NCI-H128 (cell line): Measurements from ENCODE around the gene RNF44.
A peak's percentile ranks its signal among the peaks of the same experiment; 100 is the strongest.

Experiments
- DNase-seq: peaks from one replicate; lab custom pipeline; 2025; ENCODE audit not compliant: unreplicated experiment; lab: John Stamatoyannopoulos, UW

Gene RNF44

DNA sequence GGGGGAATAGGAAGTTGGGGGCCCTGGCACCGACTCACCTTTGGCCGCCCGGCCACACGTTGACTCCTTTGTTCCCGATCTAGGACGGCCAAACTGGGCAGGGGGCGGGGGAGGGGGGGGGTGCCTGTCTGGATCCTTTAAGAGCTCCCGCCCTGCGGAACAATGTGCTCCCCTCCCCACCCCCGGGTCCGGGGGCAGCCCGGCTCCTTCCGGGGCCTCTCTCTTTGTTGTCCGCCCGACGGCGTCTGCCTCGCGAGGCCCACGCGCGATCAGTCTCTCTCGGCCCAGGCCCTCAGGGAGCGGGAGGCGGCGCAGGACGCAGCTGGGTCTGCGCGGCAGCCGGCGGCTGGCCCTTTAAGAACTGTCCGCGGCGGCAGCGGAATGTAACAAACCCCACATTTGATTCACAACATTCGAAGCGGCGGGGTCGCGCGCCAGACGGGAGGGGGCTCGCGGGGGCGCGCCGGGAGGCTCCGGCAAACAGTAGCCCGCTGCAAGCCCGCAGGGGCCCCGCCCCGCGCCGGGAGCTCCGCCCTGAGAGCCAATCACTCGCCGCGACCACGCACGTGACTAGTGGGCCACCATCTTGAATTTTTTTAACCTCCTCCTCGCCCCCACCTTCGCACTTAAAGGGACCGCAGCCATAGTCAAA is at the start of gene RNF44:
Gene RNF44, minus strand, starts transcription at position 501 of the 652 bp plus-strand sequence. CDS start 4,930 bp downstream, outside the sequence.
- DNase-seq = peak; percentile 87

DNA sequence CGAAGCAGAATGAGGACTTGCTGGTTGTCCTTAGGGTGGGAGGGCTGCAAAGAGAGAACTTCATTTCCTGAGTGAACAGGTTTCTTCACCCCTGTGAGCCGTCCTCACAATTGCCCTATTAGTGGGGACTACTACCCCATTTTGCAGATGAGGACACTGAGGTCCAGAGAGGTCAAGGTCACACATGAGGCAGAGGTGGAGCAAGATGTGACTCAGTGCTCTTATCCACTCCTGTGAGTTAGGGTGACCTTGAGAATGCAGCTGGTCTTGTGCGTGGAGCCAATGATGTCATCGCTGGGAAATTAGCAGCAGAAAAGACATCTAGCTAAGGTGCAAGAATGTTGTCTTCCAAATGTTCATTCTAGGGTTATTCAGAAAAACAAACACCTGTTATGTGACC is 45.9 kb upstream of the RNF44 start:
- no peak for DNase-seq

DNA sequence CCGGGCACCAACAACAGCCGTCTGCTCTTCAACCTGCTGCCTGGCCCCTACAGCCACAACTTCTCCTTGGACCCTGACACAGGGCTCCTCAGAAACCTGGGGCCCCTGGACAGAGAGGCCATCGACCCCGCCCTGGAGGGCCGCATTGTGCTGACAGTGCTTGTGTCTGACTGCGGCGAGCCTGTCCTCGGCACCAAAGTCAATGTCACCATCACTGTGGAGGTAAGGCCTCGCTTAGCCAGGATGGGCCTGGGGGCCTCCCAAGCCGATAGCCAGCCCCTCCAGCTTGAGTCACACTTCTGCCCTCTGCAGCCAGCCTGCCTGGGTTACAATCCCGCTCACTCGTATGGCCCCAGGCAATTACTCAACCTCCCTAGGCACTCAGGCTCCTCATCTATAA is 44.2 kb upstream of the RNF44 start:
- DNase-seq = no peak

DNA sequence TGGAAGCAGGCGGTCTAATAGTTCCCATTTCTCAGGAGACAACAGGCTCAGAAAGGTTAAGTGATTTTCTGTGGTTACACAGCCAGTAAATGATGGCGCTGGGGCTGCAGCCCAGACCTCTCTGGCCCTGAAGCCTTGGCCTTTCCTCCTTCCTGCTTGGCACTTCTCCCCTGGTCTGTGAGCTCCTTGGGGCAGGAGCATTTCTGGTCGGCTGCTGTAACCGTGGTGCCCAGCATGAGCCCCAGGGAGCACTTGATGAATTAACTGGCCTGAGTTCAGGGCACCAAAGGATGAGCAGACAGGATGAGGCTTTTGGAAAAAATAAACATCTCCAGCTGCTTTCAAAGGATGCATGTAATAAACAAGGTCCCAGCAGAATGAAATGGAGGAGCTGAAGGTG is 42.1 kb upstream of the RNF44 start:
- no peak for DNase-seq

DNA sequence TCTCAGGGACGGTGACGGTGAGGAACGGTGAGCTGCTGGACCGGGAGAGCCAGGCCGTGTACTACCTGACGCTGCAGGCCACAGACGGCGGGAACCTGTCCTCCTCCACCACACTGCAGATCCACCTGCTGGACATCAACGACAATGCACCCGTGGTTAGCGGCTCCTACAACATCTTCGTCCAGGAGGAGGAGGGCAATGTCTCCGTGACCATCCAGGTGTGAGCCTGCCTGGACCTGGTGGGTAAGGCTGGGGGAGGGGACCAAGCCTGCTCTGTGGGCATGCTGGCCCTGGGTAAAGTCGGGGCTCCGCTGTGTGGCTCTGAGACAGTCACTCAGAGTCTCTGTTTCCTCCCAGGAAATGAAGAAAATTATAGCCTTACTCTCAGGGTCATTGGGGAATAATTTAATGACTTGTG is 41.2 kb upstream of the RNF44 start:
- DNase-seq = no peak

DNA sequence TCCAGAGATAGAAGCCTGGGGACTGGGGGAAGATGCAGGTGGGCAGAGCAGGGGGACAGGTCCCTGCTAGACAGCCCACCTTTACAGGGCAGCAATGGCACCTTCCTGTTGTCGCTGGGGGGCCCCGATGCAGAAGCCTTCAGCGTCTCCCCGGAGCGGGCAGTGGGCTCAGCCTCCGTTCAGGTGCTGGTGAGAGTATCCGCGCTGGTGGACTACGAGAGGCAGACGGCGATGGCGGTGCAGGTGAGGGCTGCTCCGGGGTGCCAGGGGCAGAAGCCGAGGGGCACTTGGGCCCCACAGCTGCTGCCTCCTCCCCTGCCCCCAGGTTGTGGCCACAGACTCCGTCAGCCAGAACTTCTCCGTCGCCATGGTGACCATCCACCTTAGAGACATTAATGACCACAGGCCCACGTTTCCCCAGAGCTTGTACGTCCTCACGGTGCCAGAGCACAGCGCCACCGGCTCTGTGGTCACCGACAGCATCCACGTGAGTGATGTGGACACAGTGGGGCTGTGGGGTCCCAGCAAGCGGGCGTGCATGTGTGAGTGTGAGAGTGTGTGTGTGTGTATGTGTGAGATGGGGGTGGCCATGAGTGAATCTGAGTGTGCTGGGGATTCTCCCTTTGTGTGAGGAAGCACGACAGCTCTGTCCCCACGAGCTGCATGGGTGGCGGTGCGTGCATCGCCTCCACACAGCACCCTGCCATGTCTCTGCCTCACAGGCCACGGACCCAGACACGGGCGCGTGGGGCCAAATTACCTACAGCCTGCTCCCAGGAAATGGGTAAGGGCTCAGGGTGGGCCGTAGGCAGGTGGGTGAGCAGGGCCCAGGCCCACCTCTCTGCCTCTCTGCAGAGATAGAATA is 40.3 kb upstream of the RNF44 start:
- no peak for DNase-seq

DNA sequence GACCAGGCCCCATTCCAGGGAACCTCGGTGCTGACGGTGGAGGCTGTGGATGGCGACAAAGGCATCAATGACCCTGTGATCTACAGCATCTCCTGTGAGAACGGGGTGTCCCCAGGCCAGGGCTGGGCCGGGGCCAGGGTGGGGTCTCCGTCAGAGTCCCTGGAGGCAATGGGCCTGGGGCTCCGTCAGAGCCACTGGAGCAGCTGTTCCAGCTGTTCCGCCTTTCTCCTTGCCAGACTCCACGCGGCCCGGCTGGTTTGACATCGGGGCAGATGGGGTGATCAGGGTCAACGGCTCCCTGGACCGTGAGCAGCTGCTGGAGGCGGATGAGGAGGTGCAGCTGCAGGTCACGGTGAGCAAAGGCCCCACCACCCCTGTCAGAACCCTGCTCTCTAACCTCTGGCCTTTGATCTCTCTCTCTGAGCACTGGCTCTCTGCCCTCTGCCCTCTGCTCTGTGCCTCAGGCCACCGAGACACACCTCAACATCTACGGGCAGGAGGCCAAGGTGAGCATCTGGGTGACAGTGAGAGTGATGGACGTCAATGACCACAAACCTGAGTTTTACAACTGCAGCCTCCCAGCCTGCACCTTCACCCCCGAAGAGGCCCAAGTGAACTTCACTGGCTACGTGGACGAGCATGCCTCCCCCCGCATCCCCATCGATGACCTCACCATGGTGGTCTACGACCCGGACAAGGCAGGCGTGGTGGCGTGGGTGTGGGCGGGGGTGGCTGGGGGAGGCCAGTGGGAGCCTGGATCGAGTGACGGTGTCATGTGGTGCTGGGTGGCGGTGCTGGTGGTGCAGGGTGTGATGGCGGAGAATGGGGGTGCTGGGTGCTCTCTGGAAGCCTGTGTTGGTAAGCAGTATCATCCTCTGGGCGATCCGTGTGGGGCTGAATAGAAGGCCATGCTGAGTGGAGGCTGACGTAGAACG is 38.6 kb upstream of the RNF44 start:
- DNase-seq = no peak

DNA sequence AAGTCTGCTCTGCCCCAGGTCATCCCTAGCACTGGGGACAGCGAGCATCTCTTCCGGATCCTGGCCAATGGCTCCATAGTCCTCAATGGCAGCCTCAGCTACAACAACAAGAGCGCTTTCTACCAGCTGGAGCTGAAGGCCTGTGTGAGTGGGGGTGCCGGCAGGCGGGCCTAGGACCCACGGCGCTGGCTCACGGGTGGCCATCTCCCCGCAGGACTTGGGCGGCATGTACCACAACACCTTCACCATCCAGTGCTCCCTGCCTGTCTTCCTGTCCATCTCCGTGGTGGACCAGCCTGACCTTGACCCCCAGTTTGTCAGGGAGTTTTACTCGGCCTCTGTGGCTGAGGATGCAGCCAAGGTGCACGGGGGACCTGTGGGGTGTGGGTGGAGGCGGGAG is 37.9 kb upstream of the RNF44 start:
- DNase-seq = no peak

DNA sequence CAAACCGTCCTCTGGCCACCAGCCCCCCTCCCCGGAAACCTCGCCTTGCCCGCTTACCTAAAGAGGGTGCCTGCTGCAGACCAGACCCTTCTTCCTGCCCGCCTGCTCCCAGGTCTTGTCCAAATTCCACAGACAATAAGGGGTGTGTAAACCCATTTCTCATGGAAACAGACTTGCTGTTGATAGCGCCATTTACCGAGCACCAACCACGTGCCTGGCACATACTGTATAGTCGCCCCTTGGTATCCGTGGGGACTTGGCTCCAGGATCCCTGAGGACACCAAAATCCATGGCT is 37.0 kb upstream of the RNF44 start:
- DNase-seq = no peak

DNA sequence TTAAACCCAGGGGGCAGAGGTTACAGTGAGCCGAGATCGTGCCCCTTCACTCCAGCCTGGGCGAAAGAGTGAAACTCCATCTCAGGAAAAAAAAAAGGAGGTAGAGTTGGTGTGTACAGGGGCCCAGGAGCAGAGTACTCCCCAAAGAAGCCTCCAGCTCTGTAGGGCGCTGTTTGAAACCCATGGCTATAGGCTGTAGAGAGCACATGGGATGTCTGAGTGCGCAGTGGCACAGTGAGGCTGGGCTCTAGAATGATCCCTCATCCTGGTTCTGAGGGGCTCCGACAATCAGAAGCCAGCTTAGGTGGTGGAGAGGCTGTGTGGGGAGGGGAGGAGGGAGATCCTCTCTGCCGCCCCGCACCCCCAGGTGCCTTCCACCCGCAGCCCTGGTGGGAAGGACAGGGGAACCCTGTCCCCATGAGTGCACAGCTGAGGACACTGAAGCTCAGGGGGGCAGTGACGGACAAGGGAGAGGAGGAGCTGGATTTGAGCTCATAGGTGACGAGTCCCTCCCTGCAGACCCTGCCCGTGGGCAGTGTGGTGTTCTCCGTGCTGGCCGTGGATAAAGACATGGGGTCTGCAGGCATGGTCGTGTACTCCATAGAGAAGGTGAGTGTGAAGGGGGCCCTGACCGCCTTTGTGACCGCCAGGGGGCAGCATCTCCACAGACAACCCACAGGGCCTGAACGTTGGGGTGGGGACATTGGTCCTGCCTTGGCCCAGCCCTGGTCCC is 36.5 kb upstream of the RNF44 start:
- peak; percentile 0 for DNase-seq

DNA sequence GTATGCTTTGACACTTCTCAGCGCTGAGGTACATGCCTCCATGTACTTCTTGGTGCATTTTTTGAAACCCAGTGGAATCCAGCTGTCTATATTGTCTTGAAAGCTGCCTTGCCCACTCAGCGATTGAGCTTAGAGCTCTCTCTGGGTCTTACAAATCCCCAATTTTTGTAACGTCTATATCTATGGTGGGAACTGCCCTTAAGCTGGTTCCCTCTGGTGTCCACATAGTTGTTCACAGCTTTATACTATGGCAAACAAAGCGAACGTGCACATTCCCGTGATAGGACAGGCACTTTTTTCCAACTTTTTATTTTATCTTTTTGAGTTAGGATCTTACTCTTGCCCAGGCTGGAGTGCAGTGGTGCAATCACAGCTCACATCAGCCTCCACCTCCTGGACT is 32.8 kb upstream of the RNF44 start:
- DNase-seq = no peak

DNA sequence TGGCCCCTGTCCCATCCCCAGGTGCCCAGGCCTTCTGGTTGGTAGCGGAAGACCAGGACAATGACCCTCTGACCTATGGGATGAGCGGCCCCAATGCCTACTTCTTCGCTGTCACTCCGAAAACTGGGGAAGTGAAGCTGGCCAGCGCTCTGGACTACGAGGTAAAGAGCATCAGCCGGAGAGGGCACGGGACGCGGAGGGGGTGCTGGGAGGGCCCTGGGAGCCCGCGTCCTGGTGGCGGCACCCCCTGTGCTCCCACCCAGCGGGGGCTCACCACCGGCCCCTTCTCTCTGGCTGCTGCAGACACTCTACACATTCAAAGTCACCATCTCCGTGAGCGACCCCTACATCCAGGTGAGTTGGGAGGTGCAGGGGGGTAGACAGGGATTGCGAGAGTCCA is 31.5 kb upstream of the RNF44 start:
- DNase-seq = no peak

DNA sequence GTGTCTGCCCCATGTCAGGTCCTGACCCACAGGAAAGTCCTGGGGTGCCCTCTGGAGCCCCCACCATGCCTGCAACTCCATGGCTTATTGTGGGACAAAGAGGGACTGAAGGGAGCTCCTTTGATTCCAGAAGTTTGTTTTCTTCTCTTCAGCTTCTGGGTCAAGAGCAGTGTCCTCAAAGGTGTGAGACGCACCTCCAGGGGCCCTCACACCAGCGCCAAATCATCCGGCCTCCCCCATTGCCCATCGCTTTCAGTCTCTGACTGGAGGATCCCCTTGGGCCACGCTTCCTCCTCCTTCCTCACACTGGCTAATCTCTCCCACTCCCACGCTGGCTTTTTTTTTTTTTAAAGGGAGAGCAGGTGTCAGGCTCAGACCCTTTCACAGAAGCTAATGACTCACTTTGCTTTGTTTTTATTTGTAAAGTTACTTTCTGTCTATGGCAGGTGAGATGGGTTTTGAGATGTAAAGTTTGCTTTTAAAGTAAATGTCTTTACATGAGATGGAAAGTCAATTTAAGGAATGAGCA is 28.6 kb upstream of the RNF44 start:
- DNase-seq = no peak

DNA sequence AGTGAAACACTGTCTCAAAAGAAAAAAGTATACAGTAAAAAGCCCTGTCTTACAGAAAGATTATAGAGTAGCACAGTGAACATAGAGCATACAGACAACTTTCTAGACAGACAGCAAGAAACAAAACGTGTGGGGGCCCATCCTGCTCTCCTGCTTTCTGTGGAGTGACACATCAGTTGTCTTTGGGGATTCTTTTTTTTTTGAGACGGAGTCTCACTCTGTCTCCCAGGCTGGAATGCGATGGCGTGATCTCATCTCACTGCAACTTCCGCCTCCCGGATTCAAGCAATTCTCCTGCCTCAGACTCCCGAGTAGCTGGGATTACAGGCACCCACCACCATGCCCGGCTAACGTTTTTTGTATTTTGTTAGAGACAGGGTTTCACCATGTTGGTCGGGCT is 26.8 kb upstream of the RNF44 start:
- no peak for DNase-seq

DNA sequence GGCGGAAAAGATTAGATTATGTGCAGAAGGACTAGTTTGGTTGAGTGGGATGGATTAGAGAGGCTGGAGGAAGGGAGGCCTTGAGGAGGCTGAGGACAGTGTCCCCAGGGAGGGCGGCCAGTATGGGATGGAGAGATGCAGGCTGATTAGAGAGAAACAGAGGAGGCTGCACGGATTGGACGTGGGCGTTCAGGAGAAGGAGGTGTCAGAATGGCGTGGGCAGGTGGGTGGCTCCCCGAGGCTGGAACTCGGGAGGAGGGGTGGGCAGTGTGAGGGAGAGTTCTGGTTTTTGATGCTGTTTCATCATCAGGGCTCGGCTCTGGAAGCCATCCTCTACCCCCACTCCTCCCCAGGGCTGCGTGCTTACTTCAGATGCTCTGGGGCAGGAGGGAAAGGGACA is 25.0 kb upstream of the RNF44 start:
- DNase-seq = no peak

DNA sequence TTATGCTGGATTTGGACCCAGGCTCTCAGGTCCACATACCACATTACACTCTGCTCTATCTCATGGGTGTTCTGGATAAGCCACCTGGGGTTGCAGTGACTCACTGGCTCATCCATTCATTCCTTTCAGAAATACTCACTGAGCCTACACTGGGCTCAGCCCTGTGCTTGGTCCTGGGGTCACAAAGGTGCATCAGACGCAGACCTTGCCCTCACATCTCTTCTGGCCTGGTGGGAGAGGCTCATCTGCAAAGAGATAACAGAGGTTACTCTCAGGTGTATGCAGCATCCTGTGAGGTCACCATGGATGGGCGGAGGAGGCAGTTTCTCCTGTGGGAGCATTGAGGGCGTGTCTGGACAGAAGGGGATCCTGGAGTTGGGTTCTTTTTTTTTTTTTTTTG is 24.1 kb upstream of the RNF44 start:
- no peak for DNase-seq

DNA sequence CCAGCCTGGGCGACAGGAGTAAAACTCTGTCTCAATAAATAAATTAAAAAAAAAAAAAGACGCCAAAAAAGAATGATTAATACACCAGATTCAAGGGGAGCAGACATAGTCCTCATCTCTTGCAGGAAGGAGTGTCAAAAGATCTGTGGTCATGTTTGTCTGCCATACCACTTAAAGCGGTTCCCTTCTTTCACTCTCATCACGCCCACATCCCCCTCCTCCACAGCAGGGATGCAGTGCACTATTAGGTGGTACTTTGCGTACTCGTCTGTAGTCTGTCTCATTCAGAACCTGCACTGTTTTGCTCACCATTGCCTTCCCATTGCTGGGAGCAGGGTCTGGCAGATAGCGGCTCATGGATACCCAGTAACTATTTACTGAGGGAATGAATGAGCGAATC is 23.2 kb upstream of the RNF44 start:
- DNase-seq = no peak

DNA sequence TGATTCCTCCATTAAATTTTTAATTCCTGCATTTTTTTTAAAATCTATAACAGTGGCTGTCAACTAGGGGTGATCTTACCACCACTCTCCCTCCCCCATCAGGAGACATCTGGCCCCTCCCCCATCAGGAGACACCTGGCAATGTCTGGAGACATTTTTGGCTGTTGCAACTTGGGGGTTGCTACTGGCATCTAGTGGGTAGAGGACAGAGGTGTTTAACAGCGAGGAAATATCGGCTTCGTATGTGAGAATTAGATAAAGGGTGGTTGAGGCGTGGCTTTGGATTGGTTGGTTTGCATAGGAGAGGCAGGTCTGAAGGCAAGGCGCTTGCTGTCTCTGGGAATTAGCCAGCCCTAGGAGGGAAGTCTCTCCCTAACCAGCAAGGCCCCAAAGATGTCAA is 22.5 kb upstream of the RNF44 start:
- DNase-seq = no peak

DNA sequence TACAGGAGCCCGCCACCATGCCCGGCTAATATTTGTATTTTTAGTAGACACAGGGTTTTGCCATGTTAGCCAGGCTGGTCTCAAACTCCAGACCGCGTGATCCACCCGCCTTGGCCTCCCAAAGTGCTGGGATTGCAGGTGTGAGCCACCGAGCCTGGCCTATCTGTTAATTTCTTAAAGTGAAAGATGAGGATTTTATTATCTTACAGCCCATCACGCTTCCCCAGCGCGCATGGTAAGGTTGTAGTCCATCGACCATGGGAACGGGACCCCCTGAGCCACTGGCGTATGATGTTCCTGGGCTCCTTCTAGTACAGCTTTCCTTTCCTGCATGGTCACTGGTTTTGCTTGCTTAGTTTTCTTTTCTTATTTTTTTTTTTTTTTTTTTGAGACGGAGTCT is 20.6 kb upstream of the RNF44 start:
- DNase-seq = no peak

DNA sequence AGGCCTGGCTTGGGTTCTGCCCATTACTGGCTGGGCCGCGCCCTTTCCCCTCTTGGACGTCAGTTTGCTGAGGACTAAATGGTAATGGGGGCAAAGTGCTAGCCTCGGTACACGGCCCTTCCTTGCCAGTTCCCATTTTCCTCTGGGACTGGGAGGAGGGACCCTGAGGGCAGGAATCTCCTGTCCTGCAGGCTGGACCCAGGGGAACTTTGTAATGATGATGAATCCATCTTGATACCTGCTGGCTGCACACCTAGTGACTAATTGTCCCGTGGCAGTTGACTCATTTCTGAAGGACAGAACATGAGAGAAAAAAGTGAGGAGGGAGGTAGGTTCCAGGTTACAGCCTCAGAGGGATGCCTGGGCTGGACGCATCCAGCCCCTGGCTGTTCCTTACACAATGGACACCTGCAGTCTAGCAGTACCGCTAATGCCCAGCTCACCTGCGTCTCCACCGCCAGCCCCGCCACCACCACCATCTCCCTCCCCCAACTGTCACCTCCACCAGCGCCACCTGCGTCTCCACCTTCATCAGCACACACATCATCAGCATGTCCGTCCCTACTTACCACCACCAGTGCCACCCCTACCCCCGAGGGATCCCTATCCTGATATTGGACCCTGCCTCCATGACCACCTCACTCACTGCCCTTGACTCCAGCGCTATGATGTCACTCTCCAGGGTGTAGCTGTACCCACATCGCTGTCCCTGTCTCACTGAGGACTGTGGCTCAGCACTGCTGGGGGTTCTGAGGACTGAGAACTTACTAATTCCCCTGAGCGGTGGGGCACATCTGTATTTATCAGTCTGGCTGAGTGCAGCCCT is 16.3 kb upstream of the RNF44 start:
- DNase-seq = no peak
